Stimulated activated CD8-positive, alpha-beta memory T cell treated with anti-CD3 and anti-CD28 coated beads, Interleukin-4, amount 100 ng/mL, for 24 hours (primary cell): ENCODE results near the gene MTUS2.

ENCODE experiments used
- DNase-seq: peaks from one replicate; pipeline ENCODE4 v3.0.0-alpha.2; 2020; ENCODE audit warnings: low read depth

The MTUS2 gene

GRCh38 chr13:29509999-29510589 is 690.0 kb downstream of the MTUS2 start:
- no peak for DNase-seq

- no peak for DNase-seq
Observed at GRCh38 chr13:29510651-29511084, 690.5 kb downstream of the MTUS2 start.

DNA sequence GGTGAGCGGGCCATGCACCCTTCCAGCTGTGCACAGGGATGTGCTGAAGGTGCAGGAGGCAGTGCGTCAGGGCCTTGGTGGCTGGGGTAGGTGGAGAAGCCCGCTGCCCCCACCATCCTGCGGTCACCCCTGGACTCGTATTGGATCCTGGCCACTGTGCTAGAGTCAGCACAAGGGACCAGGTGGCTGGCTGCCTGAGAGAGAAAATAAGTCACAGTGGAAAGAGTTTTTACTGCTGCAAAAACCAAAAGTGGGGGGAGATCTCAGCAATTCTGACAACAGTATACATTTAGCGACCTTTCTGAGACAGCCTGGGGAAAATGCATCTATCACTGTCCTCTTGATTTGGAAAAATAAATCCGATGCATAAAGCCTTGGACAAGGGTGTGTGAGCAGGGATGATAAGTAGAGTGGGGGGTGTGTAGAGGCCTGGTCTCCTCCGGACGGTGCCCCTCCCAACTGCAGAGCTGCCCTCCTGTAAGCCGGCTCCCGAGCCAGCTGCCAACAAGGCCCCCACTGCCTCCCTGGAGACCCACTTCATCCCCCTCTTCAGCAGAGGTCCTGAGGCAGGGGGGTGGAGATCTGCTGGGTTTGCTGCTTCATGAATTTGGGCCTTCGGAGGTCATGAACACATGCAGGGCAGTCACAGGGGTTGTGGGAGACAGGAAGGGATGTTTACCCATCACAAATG is 691.1 kb downstream of the MTUS2 start:
- DNase-seq, result no peak

DNA sequence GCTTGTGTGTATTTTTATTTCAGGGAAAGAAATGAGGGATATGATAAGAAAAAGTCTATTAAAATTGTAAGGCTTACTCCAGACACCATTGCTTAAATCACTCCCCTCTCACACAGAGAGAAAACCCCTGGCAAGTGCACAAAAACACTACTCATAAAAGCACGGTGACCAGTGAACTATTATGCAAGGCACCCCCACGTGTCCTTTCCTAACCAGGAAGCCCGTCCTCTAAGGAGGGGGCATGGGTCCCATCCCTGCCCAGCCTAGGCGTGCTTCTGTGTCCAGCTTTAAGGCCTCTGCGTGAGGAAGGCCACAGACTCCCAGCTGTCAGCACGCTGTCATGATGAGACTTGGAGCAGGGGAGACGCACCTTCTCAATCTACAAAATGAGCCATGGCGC is 691.8 kb downstream of the MTUS2 start:
- no peak for DNase-seq

- no peak for DNase-seq
Observed at GRCh38 chr13:29513002-29513980, 693.2 kb downstream of the MTUS2 start.

- no peak for DNase-seq
Observed at GRCh38 chr13:29513981-29514719, 694.0 kb downstream of the MTUS2 start.

GRCh38 chr13:29514720-29515310 is 694.7 kb downstream of the MTUS2 start:
- no peak for DNase-seq

DNA sequence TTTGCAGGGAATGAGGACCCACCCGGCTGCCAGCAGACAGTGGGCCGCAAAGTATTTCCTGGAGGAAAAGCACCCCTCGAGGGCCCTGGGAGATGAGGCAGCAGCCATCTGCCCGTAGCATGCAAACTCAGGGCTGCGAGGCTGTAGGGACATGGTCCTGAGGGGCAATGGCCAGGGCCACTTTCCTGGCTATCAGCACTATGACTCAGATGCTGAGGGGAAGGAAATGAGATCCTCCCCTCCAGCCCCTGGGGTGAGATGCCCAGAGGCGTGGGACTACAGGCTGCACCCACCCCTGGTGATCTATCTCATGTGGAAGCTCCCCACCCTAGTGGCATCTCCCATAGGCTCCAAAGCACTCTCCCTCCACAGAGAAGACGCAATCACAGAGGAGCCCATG is 695.2 kb downstream of the MTUS2 start:
- DNase-seq, result no peak

- DNase-seq, result no peak
Observed at GRCh38 chr13:29516012-29516411, 695.9 kb downstream of the MTUS2 start.

DNA sequence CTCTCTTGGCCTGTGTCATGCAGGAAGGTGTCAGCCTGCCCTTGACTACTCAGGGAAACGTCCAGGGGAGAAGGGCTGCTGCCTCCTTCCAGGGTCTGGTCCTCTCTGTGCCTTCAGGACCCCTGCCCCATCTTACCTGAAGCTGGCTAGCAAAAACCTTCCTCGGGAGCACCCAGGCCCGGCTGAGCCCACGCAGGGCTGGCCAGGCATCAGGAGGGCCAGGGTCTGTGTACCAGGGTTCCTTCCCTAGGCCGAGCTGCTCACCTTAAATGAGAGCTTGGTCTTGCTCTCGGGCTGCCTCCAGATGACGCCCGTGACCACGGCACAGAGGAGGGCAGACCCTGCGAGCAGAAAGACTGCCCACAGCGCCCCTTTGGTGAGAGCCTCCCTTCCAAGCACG is 696.7 kb downstream of the MTUS2 start:
- no peak for DNase-seq

- no peak for DNase-seq
Observed at GRCh38 chr13:29519921-29520320, 699.8 kb downstream of the MTUS2 start.

- DNase-seq, result no peak
Observed at GRCh38 chr13:29520671-29521070, 700.5 kb downstream of the MTUS2 start.

GRCh38 chr13:29521336-29521735 is 701.2 kb downstream of the MTUS2 start:
- no peak for DNase-seq

- DNase-seq, result no peak
Observed at GRCh38 chr13:29522044-29522685, 702.0 kb downstream of the MTUS2 start.

- DNase-seq, result no peak
Observed at GRCh38 chr13:29523199-29523961, 703.2 kb downstream of the MTUS2 start.

DNA sequence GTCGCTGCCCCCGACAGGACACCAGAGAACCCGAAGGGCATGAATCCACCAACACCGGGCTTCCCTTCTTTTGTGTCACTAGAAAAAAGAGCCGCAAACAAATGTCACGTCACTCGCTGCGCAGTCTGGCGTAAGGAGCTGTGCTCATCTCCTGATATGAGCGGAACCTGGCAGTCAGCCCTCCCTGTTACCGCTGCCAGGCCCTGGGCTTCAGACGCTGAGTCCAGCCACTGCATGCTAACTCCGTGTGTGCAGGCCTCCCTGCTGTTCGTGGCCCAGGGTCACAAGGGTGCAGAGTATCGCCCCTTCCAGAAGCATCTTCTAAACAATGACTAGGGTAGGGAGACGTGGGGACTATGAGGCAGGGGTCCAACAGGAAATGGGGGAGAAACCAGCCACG is 704.0 kb downstream of the MTUS2 start:
- DNase-seq, result no peak

- no peak for DNase-seq
Observed at GRCh38 chr13:29524641-29525040, 704.5 kb downstream of the MTUS2 start.

GRCh38 chr13:29525757-29526156 is 705.6 kb downstream of the MTUS2 start:
- DNase-seq, result no peak

GRCh38 chr13:29526741-29527140 is 706.6 kb downstream of the MTUS2 start:
- no peak for DNase-seq

GRCh38 chr13:29527511-29527910 is 707.4 kb downstream of the MTUS2 start:
- no peak for DNase-seq
